Endothelial cell of umbilical vein (primary cell): Measurements from ENCODE around the gene DENND4C. TPM values are rescaled to one million over a fixed set of nuclear protein-coding genes. Genes with fewer than 3 reads are reported as not detected.

Source experiments
- BruUV-seq: library from RNA; stranded (reverse); fragments of 400-500 nt; replicated peaks from 2 replicates; lab custom pipeline; 2021; lab: Mats Ljungman, UMichigan
- CTCF ChIA-PET: fragments of 300-600, 350-600 bp; sonication (Branson Sonifier 250); formaldehyde crosslinking; loops from one replicate; lab custom pipeline; 2021; ENCODE audit warnings: antibody characterized with exemption, inconsistent platforms; lab: Charles Lee
- POLR2A ChIA-PET: fragments of 300-600, 350-600 bp; sonication (Branson Sonifier 250); formaldehyde crosslinking; loops from one replicate; lab custom pipeline; 2021; ENCODE audit warnings: antibody characterized with exemption, inconsistent platforms; lab: Charles Lee
- DNase-seq: peaks from one replicate; pipeline ENCODE4 v3.0.0-alpha.2; 2011; ENCODE audit warnings: low read depth, low spot score
- FAIRE-seq: peaks from 2 replicates; lab custom pipeline; 2011; peaks lifted over from hg19 to GRCh38; lab: Jason Lieb, UNC
- H2AFZ ChIP-seq: 2 replicates; pipeline ENCODE4 v1.6.0; 2012; ENCODE audit warnings: low read depth, low read length, control low read depth, inconsistent platforms
- H3K27ac ChIP-seq: 2 replicates; pipeline ENCODE4 v1.5.1; 2011; ENCODE audit warnings: low read depth, mild to moderate bottlenecking, control low read depth, low read length, moderate library complexity; ENCODE audit not compliant: insufficient read depth
- H3K27me3 ChIP-seq, 2 experiments: 2 replicates each; pipeline versions ENCODE4 v1.6.0 to v1.6.1; 2011; ENCODE audit warnings: low read length in 2 of 2, mixed read lengths in 1 of 2; ENCODE audit not compliant: control insufficient read depth in 2 of 2, insufficient read depth in 2 of 2
- H3K36me3 ChIP-seq, 2 experiments: 2 replicates in 1 of 2; 3 replicates in 1 of 2; pipeline ENCODE4 v1.5.1; 2011; ENCODE audit warnings: low read length in 2 of 2, mild to moderate bottlenecking in 1 of 2, moderate library complexity in 1 of 2; ENCODE audit not compliant: control insufficient read depth in 2 of 2, insufficient read depth in 2 of 2; ENCODE audit errors: extremely low read depth in 1 of 2
- H3K4me1 ChIP-seq: 3 replicates; pipeline ENCODE4 v1.5.1; 2011; ENCODE audit warnings: mild to moderate bottlenecking, low read length; ENCODE audit not compliant: control insufficient read depth, insufficient read depth; ENCODE audit errors: extremely low read depth
- H3K4me2 ChIP-seq: 2 replicates; pipeline ENCODE4 v1.6.1; 2011; ENCODE audit warnings: low read length, control low read depth, mixed read lengths; ENCODE audit not compliant: insufficient read depth
- H3K4me3 ChIP-seq, 3 experiments: fragments of 200-600 bp in 1 of 3; sonication (generic), shearing (Covaris generic) in 1 of 3; replicated peaks in 1 of 3; 2 replicates each; pipeline ENCODE4 v1.5.1; 2011 to 2016; ENCODE audit warnings: control low read depth in 3 of 3, low read length in 3 of 3, mild to moderate bottlenecking in 2 of 3, inconsistent platforms in 1 of 3, low read depth in 1 of 3, moderate library complexity in 1 of 3; ENCODE audit not compliant: insufficient read depth in 1 of 3
- H3K79me2 ChIP-seq: 2 replicates; pipeline ENCODE4 v1.6.0; 2012; ENCODE audit warnings: low read length, inconsistent platforms; ENCODE audit not compliant: control insufficient read depth, insufficient read depth
- H3K9ac ChIP-seq: replicated peaks from 2 replicates; pipeline ENCODE3; 2011; ENCODE audit warnings: low read length, control low read depth; ENCODE audit not compliant: insufficient read depth; ENCODE audit errors: extremely low read depth
- H3K9me1 ChIP-seq: replicated peaks from 3 replicates; pipeline ENCODE4 v1.6.0; 2011; ENCODE audit warnings: mild to moderate bottlenecking, low read length; ENCODE audit not compliant: control insufficient read depth, insufficient read depth; ENCODE audit errors: extremely low read depth
- H3K9me3 ChIP-seq: replicated peaks from 2 replicates; pipeline ENCODE4 v1.5.1; 2012; ENCODE audit warnings: low read length, inconsistent platforms; ENCODE audit not compliant: control insufficient read depth, insufficient read depth
- H4K20me1 ChIP-seq: replicated peaks from 2 replicates; pipeline ENCODE3; 2011; ENCODE audit warnings: mild to moderate bottlenecking, low read length; ENCODE audit not compliant: control insufficient read depth, insufficient read depth; ENCODE audit errors: extremely low read depth
- EZH2 ChIP-seq: IDR thresholded peaks from 2 replicates; pipeline ENCODE4 v1.6.1; 2012; ENCODE audit warnings: borderline replicate concordance, low read depth, mild to moderate bottlenecking, moderate library complexity, low read length, inconsistent platforms; ENCODE audit not compliant: severe bottlenecking
- FOS ChIP-seq: IDR thresholded peaks from 2 replicates; pipeline ENCODE4 v1.6.1; 2011; ENCODE audit warnings: mild to moderate bottlenecking, low read length, moderate library complexity, borderline replicate concordance; ENCODE audit not compliant: insufficient read depth
- GATA2 ChIP-seq: IDR thresholded peaks from 2 replicates; pipeline ENCODE4 v1.7.0; 2011; ENCODE audit warnings: low read depth, mild to moderate bottlenecking, moderate library complexity, mixed read lengths, low read length; ENCODE audit not compliant: insufficient read length, insufficient read depth
- JUN ChIP-seq: IDR thresholded peaks from 2 replicates; pipeline ENCODE4 v1.6.1; 2011; ENCODE audit warnings: borderline replicate concordance, low read depth; ENCODE audit not compliant: insufficient read length, insufficient read depth
- MAX ChIP-seq: IDR thresholded peaks from 2 replicates; pipeline ENCODE4 v1.6.1; 2011; ENCODE audit not compliant: insufficient read depth, insufficient read length
- MYC ChIP-seq: IDR thresholded peaks from one replicate; pipeline ENCODE4 v1.6.1; 2011; ENCODE audit warnings: mild to moderate bottlenecking, low read depth, low read length
- dilution Hi-C: fragments of 300-500 bp; cut with MboI; formaldehyde crosslinking; loops from one replicate; pipeline ENCODE4 v1.15.0; 2019; ENCODE audit warnings: low sequenced_read_pairs; ENCODE audit not compliant: extremely low pct_ligation_motif_present
- intact Hi-C: fragments of 100-400 bp; cut with micrococcal nuclease; formaldehyde crosslinking; loops from one replicate; pipeline ENCODE4 v1.10.0; 2022
- polyA plus RNA-seq, 4 experiments: library from polyadenylated mRNA; depleted of rRNA in 3 of 4; stranded (reverse) in 3 of 4; unstranded in 1 of 4; fragments of >200 nt; gene quantifications; 2 replicates each; pipeline versions ENCODE4 v1.2.1 to v1.2.3, GENCODE V29; 2011 to 2012; ENCODE audit warnings: missing spikeins in 1 of 4
- total RNA-seq: library from RNA; stranded (reverse); gene quantifications from 2 replicates; pipeline ENCODE4 v1.2.3, GENCODE V29; 2021
- TF ChIP-seq, protein P1 (sequence below), 2 donors: IDR thresholded peaks; 1 replicate in 1 of 2; 2 replicates in 1 of 2; pipeline ENCODE4 v1.5.1; 2011; ENCODE audit warnings: low read length in 2 of 2, mild to moderate bottlenecking in 2 of 2, moderate library complexity in 2 of 2, control low read depth in 1 of 2, inconsistent platforms in 1 of 2, low read depth in 1 of 2; ENCODE audit not compliant: insufficient read depth in 1 of 2; ENCODE audit errors: extremely low read depth in 1 of 2

The DENND4C gene
- total and polyA plus RNA-seq, 2 donors (not counting 3 experiments of a cell fraction or from before 2014, with no cell fraction given): 9.6 to 36.8 TPM

GRCh38 chr9:19221326-19221725 is 9.2 kb upstream of the DENND4C start:
- CTCF ChIA-PET: interaction anchor here (1.0 to 1.7 kb wide), 2 partner anchors 11 to 112 kb away, joined by 4 read pairs; no protein-coding TSS in a partner anchor
- dilution Hi-C loops (no loop called here), intact Hi-C loops (no loop called here)
- no peak overlapping the region for H3K9ac ChIP-seq
- H3K4me3 ChIP-seq: no peak overlapping the region
- FAIRE-seq: no peak
- H3K9me3 ChIP-seq: no peaks in the 10 kb centered on the region
- H3K36me3 ChIP-seq: no peaks in the 10 kb centered on the region
- H4K20me1 ChIP-seq: no peaks in the 10 kb centered on the region
- H3K79me2 ChIP-seq: no peaks in the 10 kb centered on the region
- H2AFZ ChIP-seq: no peak overlapping the region
- H3K27ac ChIP-seq: no peak overlapping the region
- POLR2A ChIA-PET: no interaction called here
- H3K4me2 ChIP-seq: no peak overlapping the region
- no peak for TF ChIP-seq GATA2
- no peak for TF ChIP-seq EZH2
- no peak for TF ChIP-seq FOS
- no peak for TF ChIP-seq MYC
- TF ChIP-seq JUN: no peak
- H3K4me1 ChIP-seq: no peaks in the 10 kb centered on the region
- no peak for DNase-seq
- H3K27me3 ChIP-seq: no peaks in the 10 kb centered on the region
- no peaks in the 10 kb centered on the region for H3K9me1 ChIP-seq
- no TSS peak for BruUV-seq

- Histone ChIP-seq H3K9me3 (no peaks in the 10 kb centered on the region), H3K9me1 (no peaks in the 10 kb centered on the region), H3K4me3 (no peak overlapping the region), H3K9ac (no peak overlapping the region), H3K4me1 (no peaks in the 10 kb centered on the region), H3K27ac (no peak overlapping the region), H4K20me1 (no peaks in the 10 kb centered on the region), H3K27me3 (no peaks in the 10 kb centered on the region), H3K4me2 (no peak overlapping the region), H3K79me2 (no peaks in the 10 kb centered on the region), H3K36me3 (no peaks in the 10 kb centered on the region), H2AFZ (no peak overlapping the region)
- ChIA-PET CTCF (interaction anchor here (0.6 to 1.3 kb wide), 6 partner anchors 8 to 1256 kb away, joined by 3 to 4 read pairs (median 4); no protein-coding TSS in a partner anchor), POLR2A (no interaction called here)
- DNase-seq (no peak), FAIRE-seq (no peak)
- dilution Hi-C loops (no loop called here), intact Hi-C loops (no loop called here)
- BruUV-seq: no TSS peak
- TF ChIP-seq GATA2 (no peak), EZH2 (no peak), MAX (no peak), MYC (no peak)
- TF ChIP-seq, protein P1, sequence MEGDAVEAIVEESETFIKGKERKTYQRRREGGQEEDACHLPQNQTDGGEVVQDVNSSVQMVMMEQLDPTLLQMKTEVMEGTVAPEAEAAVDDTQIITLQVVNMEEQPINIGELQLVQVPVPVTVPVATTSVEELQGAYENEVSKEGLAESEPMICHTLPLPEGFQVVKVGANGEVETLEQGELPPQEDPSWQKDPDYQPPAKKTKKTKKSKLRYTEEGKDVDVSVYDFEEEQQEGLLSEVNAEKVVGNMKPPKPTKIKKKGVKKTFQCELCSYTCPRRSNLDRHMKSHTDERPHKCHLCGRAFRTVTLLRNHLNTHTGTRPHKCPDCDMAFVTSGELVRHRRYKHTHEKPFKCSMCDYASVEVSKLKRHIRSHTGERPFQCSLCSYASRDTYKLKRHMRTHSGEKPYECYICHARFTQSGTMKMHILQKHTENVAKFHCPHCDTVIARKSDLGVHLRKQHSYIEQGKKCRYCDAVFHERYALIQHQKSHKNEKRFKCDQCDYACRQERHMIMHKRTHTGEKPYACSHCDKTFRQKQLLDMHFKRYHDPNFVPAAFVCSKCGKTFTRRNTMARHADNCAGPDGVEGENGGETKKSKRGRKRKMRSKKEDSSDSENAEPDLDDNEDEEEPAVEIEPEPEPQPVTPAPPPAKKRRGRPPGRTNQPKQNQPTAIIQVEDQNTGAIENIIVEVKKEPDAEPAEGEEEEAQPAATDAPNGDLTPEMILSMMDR (IDR thresholded peaks at IDR 0.05; ENCODE audit: extremely low read depth in 1 of 2, insufficient read depth in 1 of 2, low read depth in 1 of 2, low read length in 2 of 2): no peak
These were observed 6.8 kb upstream of the DENND4C start for GRCh38 chr9:19223724-19224123.
